Smooth muscle cell (in vitro differentiated cells): Measurements from ENCODE around the gene PRKCH. TPM values are rescaled to one million over a fixed set of nuclear protein-coding genes. Genes with fewer than 3 reads are reported as not detected.

ENCODE experiments used
- DNase-seq: peaks from one replicate; lab custom pipeline; 2025; ENCODE audit not compliant: unreplicated experiment; lab: John Stamatoyannopoulos, UW
- H2AFZ ChIP-seq: fragments of 200-600 bp; sonication (generic); 2 replicates; pipeline ENCODE4 v1.6.0; 2016; ENCODE audit warnings: antibody characterized with exemption, low read depth, mild to moderate bottlenecking
- H3F3A ChIP-seq: fragments of 200-600 bp; sonication (generic); 2 replicates; pipeline ENCODE4 v1.6.0; 2017; ENCODE audit warnings: antibody characterized with exemption, low read depth
- H3K27ac ChIP-seq: fragments of 200-600 bp; sonication (generic); 2 replicates; pipeline ENCODE4 v1.5.1; 2016; ENCODE audit warnings: low read depth, mild to moderate bottlenecking
- H3K27me3 ChIP-seq: fragments of 200-600 bp; sonication (generic); 2 replicates; pipeline ENCODE4 v1.6.1; 2016; ENCODE audit warnings: low read depth, mild to moderate bottlenecking
- H3K36me3 ChIP-seq: fragments of 200-600 bp; sonication (generic); 2 replicates; pipeline ENCODE4 v1.5.1; 2016; ENCODE audit warnings: low read depth
- H3K4me1 ChIP-seq: fragments of 200-600 bp; sonication (generic); 2 replicates; pipeline ENCODE4 v1.5.1; 2016; ENCODE audit warnings: low read depth
- H3K4me2 ChIP-seq: fragments of 200-600 bp; sonication (generic); 2 replicates; pipeline ENCODE4 v1.6.0; 2016; ENCODE audit warnings: mild to moderate bottlenecking
- H3K4me3 ChIP-seq: fragments of 200-600 bp; sonication (generic); 2 replicates; pipeline ENCODE4 v1.5.1; 2016; ENCODE audit warnings: mild to moderate bottlenecking
- H3K79me2 ChIP-seq: fragments of 200-600 bp; sonication (generic); 2 replicates; pipeline ENCODE4 v1.6.0; 2016; ENCODE audit warnings: low read depth, mild to moderate bottlenecking
- H3K9ac ChIP-seq: fragments of 200-600 bp; sonication (generic); 2 replicates; pipeline ENCODE4 v1.6.0; 2016; ENCODE audit warnings: low read depth
- H3K9me3 ChIP-seq: fragments of 200-600 bp; sonication (generic); replicated peaks from 2 replicates; pipeline ENCODE4 v1.5.1; 2016; ENCODE audit warnings: low read depth
- H4K20me1 ChIP-seq: fragments of 200-600 bp; sonication (generic); 2 replicates; pipeline ENCODE4 v1.6.0; 2016; ENCODE audit warnings: low read depth
- WGBS: methylation state at CpG from one replicate; pipeline ENCODE4 v1.1.7; 2016; ENCODE audit warnings: low lambda C conversion rate; 5-methylcytosine and 5-hydroxymethylcytosine counted together
- polyA plus RNA-seq: library from polyadenylated mRNA; unstranded; fragments of >200 nt; fragmentation: Nextera tagmentation; extraction: Ambion mirVana; gene quantifications from 2 replicates; pipeline ENCODE4 v1.2.1, GENCODE V29; 2016
- total RNA-seq: library from RNA; depleted of rRNA; stranded (reverse); fragments of >200 nt; gene quantifications from 2 replicates; pipeline ENCODE4 v1.2.3, GENCODE V29; 2014
- TF ChIP-seq, protein P1 (sequence below): fragments of 200-600 bp; sonication (generic); IDR thresholded peaks from 2 replicates; pipeline ENCODE4 v1.5.1; 2017; ENCODE audit warnings: borderline replicate concordance, mild to moderate bottlenecking, antibody characterized with exemption; ENCODE audit not compliant: insufficient read depth, poor library complexity, severe bottlenecking

The PRKCH gene
- total and polyA plus RNA-seq, 2 experiments from 2014 or later: 1.5 to 7.6 TPM

- Histone ChIP-seq H4K20me1 (no peaks in the 10 kb centered on the region), H3K27me3 (no peaks in the 10 kb centered on the region), H3K9ac (peak overlapping the region; percentile 63), H3K4me1 (peaks cover 33% of the 10 kb centered on the region), H3K79me2 (no peaks in the 10 kb centered on the region), H3K9me3 (no peaks in the 10 kb centered on the region), H2AFZ (no peak overlapping the region), H3K4me2 (peak overlapping the region; percentile 10), H3K36me3 (no peaks in the 10 kb centered on the region), H3K4me3 (no peak overlapping the region), H3F3A (peaks cover 6% of the 10 kb centered on the region), H3K27ac (peak overlapping the region; percentile 91)
- TF ChIP-seq, protein P1, sequence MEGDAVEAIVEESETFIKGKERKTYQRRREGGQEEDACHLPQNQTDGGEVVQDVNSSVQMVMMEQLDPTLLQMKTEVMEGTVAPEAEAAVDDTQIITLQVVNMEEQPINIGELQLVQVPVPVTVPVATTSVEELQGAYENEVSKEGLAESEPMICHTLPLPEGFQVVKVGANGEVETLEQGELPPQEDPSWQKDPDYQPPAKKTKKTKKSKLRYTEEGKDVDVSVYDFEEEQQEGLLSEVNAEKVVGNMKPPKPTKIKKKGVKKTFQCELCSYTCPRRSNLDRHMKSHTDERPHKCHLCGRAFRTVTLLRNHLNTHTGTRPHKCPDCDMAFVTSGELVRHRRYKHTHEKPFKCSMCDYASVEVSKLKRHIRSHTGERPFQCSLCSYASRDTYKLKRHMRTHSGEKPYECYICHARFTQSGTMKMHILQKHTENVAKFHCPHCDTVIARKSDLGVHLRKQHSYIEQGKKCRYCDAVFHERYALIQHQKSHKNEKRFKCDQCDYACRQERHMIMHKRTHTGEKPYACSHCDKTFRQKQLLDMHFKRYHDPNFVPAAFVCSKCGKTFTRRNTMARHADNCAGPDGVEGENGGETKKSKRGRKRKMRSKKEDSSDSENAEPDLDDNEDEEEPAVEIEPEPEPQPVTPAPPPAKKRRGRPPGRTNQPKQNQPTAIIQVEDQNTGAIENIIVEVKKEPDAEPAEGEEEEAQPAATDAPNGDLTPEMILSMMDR: no peak
- 53% methylated on average over 16 of the region's 16 CpGs for WGBS
- DNase-seq: no peak
Measured at GRCh38 chr14:61525293-61526011, 204.1 kb downstream of the PRKCH start.

DNA sequence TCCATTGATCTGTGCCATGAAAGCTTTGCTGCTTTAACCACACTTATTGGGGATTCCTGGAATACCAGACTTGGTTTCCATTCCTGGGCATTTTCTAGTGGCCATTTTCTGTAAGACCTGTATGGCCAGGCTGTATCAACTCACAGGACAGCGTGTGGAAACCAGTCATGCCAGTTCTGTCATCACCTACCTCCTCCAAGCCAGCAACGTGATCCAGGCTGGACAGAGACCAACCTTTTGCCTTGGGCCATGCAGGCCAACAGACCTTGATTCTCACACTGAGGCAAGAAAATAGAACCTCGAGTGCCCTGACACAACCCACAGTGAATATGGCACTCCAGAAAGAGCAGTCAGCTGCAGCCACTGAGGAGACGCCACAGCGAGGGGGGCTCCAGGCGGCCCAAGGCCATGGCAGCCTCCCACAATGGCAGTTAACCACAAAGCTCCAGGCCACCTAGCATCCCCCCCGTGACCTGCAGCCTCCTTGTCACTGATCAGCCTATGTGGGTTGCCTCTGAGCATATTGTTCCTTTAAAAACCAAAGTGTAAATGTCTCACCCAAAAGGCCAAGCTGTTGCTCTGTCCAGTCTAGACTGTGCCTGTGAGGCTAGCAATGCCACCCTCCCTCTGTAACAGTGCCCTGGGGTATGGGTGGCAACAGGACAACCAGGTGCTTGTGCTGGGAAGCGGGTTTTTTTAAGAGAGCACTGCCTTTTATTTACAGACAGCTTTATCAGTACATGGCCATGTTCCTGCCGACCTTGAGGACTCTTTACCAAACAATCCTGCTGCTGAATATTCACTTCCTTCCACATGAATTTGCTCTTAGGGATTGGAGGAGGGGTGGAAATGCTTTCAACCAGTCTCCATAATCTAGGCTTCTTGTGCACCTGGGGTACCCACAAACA, 205.3 kb downstream of the PRKCH start:
- peaks cover 6% of the 10 kb centered on the region for H3F3A ChIP-seq
- no peak overlapping the region for H2AFZ ChIP-seq
- peak overlapping the region; percentile 75 for H3K4me2 ChIP-seq
- H3K27me3 ChIP-seq: no peaks in the 10 kb centered on the region
- peaks cover 33% of the 10 kb centered on the region for H3K4me1 ChIP-seq
- TF ChIP-seq, protein P1: no peak
- 58% methylated on average over 9 of the region's 9 CpGs for WGBS
- H3K79me2 ChIP-seq: no peaks in the 10 kb centered on the region
- DNase-seq: no peak
- H4K20me1 ChIP-seq: no peaks in the 10 kb centered on the region
- H3K27ac ChIP-seq: peak overlapping the region; percentile 91
- peak overlapping the region; percentile 79 for H3K9ac ChIP-seq
- no peaks in the 10 kb centered on the region for H3K9me3 ChIP-seq
- no peak overlapping the region for H3K4me3 ChIP-seq
- H3K36me3 ChIP-seq: no peaks in the 10 kb centered on the region

- Histone ChIP-seq H3K79me2 (no peaks in the 10 kb centered on the region), H3K36me3 (no peaks in the 10 kb centered on the region), H4K20me1 (no peaks in the 10 kb centered on the region), H3K4me3 (no peak overlapping the region), H3K4me2 (peak overlapping the region; percentile 75), H3K27me3 (no peaks in the 10 kb centered on the region), H3K27ac (peak overlapping the region; percentile 91), H3K4me1 (peaks cover 33% of the 10 kb centered on the region), H2AFZ (peak overlapping the region; percentile 47), H3F3A (peaks cover 6% of the 10 kb centered on the region), H3K9ac (peak overlapping the region; percentile 79), H3K9me3 (no peaks in the 10 kb centered on the region)
- no peak for DNase-seq
- TF ChIP-seq, protein P1: no peak
- 23% methylated on average over 10 of the region's 10 CpGs for WGBS
Measured at GRCh38 chr14:61527325-61528100, 206.1 kb downstream of the PRKCH start.
